ENCODE measurements around the gene SH3TC2.

DNA sequence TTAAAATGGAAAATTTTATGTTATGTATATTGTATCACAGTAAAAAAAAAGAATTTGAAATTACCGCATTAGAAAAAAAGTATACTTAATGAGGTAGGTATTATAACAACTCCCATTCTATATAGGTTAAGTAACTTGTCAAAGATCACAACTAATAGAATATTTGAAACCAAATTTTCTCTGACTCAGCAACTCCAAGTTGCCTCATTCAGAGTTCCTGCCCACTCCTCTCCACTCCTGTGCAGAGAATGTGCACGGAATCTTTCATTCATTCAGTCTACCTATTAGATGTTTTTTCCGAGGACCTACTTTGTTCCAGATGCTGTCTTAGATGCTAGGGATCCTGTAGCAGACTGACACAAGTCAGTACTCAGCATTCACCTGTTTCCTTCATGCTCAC, 15.4 kb downstream of the SH3TC2 start:
- TF ChIP-seq EZH2 (IDR thresholded peaks at IDR 0.05) = no peak
- no peak for TF ChIP-seq CTCF (IDR thresholded peaks at IDR 0.05)
- TF ChIP-seq EZH2phosphoT487 (IDR thresholded peaks at IDR 0.05) = no peak
